Right ventricle myocardium superior (tissue), 1 donor: ENCODE measurements around the gene SPATA2. TPM values are rescaled to one million over a fixed set of nuclear protein-coding genes. Genes with fewer than 3 reads are reported as not detected.
"Not testable (repeated sequence)": the region's sequence is repeated elsewhere in the genome, so short reads cannot be mapped to it uniquely, and the experiment has no call there.

Experiments
- ATAC-seq: fragments of 200-7000 bp; cut with Tn5 transposase; one replicate; pipeline ENCODE4 v1.9.1; 2020; ENCODE audit warnings: mild to moderate bottlenecking; ENCODE audit not compliant: poor library complexity
- DNase-seq: peaks from one replicate; pipeline ENCODE4 v3.0.0-alpha.2; 2020
- intact Hi-C: fragments of 100-400 bp; cut with DNase I; formaldehyde crosslinking; loops from one replicate; pipeline ENCODE4 v1.11.2; 2022
- total RNA-seq: library from RNA; stranded (reverse); fragmentation: NEBNext Ultra II Directional; extraction: Animal tissue kit (Norgen Biotek cat#: 25700); gene quantifications from one replicate; pipeline ENCODE4 v1.2.1, GENCODE V29; 2021
- donor health status: DM: no; HTN: yes; CAD: no; lungs with severe emphysema.

Gene SPATA2
- total RNA-seq, 1 donor from 2014 or later: 7.9 TPM

DNA sequence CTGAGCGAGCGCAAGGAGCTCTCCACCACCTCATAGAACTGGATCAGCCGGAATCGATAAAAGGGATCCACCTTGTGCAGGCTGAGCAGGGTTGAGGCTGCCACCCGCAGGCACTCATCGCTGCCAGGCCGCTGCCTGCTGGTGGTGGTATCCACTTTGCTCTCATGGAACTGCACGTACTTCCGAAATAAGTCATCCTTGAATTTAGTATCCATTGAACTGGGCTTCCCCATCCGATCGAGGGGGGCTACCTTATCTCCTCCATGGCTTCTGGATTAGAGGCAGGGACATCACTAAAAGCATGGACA, 7.1 kb downstream of the SPATA2 start:
- ATAC-seq: no peak
- intact Hi-C loops: no loop called here
- DNase-seq: no peak

- intact Hi-C loops: no loop called here
- DNase-seq: no peak
- peak; percentile 28 for ATAC-seq
Measured at GRCh38 chr20:49907405-49908257, 7.7 kb downstream of the SPATA2 start.

DNA sequence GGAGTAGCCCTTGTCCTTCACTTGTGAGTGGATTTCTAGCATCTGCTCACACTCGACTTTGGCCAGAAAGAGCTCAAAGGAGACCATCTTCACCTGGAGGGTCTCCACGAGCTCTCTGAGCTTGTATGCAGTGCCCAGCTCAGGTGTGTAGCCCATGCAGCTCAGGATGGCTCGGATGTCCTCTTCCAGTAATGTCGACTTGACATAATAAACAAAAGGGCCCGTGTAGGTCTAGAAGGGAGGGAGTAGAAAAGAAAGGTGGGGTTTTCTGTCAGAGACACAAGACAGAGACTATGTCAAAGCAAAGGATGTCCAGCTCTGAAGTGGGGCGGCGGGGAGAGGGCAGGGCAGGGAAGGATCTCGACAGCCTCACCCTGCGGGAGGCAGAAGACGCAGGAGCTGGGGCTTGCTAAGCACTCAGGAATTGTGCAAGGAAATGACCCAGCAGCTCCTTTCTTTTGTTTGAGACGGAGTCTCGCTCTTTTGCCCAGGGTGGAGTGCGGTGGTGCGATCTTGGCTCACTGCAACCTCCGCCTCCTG, 8.6 kb downstream of the SPATA2 start:
- intact Hi-C loops: no loop called here
- DNase-seq (no peak), ATAC-seq (no peak)

- DNase-seq: no peak
- ATAC-seq: no peak
- intact Hi-C loops: no loop called here
Measured at GRCh38 chr20:49906101-49906604, 9.2 kb downstream of the SPATA2 start.

- DNase-seq (no peak), ATAC-seq (no peak)
- intact Hi-C loops: no loop called here
Measured at GRCh38 chr20:49905415-49906091, 9.8 kb downstream of the SPATA2 start.

DNA sequence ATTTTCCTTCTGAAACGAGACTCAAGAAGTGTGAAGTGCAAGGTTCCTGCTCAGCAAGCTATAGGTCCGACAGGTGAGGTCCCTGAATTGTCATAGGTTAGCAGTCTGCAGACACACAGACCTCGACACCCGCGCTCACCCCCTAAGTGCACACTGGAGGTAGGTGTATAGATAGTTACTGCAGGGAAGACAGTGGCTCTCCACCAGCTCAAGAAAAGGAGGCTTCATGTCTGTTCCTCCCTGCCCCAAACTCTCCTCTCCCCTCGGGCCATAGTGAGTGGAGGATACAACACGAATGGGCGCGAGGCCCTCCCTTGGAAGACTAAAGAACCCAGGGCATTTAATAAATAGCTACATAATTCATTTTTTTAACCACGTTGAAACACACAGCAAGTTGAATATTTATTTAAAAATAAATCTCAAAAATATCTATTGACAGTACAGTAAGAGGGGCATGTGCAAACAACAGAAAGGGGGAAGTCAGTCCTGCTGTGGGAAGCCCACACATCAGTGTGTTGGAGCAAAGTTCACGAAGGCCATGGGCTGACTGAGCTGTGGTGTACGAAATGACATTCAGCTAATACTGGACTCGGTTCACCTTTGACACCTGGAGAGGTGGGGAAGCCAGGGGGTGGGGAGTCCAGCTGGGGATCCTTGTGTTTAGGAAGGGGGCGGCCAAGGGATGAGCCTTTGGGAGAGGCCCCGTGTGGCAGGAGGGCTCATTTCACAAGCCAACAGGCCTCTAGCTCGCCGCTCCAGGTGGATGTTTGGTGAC, 10.7 kb downstream of the SPATA2 start:
- intact Hi-C loops: no loop called here
- DNase-seq (no peak), ATAC-seq (no peak)

- no peak for DNase-seq
- ATAC-seq: peak; percentile 31
Measured at GRCh38 chr20:49901588-49901987, 13.7 kb downstream of the SPATA2 start.

DNA sequence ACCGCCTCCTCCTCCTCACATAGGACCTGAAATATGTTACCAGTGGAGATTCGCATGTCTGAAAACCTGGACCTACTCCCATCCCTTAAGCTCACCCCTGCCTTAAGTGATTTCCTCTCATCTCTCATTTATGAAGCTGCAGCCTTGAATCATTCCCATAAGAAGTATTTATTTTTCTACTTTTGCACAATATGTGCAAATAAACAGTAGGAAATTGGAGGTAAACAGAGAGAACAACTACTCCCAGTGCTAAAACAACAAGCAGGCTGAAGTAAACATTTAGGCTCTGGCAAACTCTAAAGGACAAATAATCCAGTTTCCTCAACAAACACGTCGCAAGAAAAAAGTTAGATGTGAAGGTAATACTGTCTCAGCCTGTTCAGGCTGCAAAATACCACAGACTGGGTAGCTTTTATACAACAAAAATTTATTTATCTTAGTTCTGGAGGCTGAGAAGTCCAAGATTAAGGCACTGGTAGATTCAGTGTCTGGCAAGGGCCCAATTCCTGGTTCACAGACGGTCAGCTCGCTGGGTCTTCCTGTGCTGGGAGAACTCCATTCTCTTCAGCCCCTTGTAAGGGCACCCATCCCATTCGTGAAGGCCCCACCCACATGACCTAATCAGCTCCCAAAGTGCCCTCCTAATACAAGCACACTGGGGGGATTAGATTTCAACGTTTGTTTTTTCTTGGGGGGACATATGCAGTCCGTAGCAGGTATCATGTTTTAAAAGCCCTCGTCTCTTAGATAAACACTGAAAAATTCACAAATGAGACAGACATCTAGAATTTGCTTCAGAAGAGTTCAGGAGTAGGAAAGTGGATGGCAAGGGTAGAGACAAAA, 15.6 kb downstream of the SPATA2 start:
- no peak for ATAC-seq
- intact Hi-C loops: no loop called here
- DNase-seq: no peak

More at GRCh38 chr20:49901588-49901987, 13.7 kb downstream of the SPATA2 start:
- intact Hi-C loops: no loop called here

GRCh38 chr20:49896204-49896603, 19.1 kb downstream of the SPATA2 start:
- DNase-seq: no peak
- ATAC-seq: no peak
- intact Hi-C loops: no loop called here

GRCh38 chr20:49895474-49896093, 19.7 kb downstream of the SPATA2 start:
- DNase-seq, intact Hi-C loops, ATAC-seq: not testable (repeated sequence)

- intact Hi-C loops: loop anchor here (5.0 kb wide), 1 partner anchor 282 kb away; no protein-coding TSS in a partner anchor
- no peak for DNase-seq
- no peak for ATAC-seq
Measured at GRCh38 chr20:49894073-49894470, 21.3 kb downstream of the SPATA2 start.

DNA sequence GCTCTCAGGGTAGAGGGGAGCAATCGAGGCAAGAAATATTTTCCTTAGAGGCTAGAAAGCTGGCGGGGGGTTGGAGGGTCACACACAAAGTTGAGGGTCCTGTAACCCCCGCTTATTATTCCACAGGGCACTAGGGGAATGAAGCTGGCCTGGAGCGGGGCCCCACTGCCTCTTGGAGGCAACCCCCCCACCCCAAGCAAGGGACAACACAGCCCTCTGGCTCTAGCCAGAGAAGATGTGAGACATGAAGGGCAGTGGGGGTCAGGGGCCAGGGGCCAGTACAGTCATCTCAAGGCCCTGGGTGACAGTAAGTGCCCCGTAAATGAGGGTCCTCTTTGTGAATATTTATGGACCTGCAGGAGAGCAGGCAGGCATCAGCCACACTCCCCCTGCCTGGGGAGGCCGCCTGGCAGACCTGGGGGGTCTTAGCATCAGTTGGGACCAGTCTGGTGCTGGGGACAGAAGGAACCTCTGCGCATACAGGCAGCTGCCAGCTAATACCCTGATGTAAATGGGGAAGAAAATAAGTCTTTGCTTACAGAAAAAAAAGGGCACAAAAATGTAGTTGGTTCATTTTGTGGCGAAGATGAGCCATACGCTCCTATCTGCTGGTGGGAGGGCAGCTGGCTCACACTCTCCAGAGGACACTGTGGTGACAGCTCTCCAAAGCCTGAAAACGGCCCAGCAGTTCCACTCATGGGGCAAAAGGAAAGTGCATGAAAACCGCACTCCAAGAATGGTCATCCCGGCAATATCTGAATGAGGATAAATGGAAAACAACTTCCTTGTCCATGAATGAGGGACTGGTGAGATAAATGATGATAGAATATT, 21.9 kb downstream of the SPATA2 start:
- ATAC-seq: peak; percentile 55
- intact Hi-C loops: loop anchor here (5.0 kb wide), 1 partner anchor 281 kb away; no protein-coding TSS in a partner anchor
- peak; percentile 27 for DNase-seq

GRCh38 chr20:49892817-49893216, 22.5 kb downstream of the SPATA2 start:
- ATAC-seq: peak; percentile 87
- peak; percentile 69 for DNase-seq
- intact Hi-C loops: loop anchor here (5.0 kb wide), 1 partner anchor 281 kb away; no protein-coding TSS in a partner anchor

DNA sequence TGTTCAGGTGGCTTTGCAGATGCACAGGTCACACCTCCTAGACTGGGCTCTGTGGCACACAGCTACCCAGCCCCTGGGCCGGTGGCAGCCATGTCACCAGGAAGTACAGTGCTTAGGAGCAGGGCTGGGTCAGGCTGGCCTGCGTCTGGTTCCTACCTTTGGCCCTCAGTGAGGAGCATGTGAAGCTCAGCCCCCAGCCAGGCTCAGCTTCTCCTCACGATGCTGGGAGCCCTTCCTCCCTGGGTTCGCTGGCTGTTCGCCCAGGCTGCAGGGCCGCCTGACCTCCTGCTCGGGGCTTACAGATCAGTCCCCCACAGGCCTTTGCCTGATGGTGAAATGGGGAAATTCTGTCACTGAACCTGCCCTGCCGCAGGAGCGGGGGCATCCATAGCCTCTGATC, 23.1 kb downstream of the SPATA2 start:
- DNase-seq (no peak), ATAC-seq (peak; percentile 4)
- intact Hi-C loops: loop anchor here (5.0 kb wide), 1 partner anchor 280 kb away; no protein-coding TSS in a partner anchor

- ATAC-seq (no peak), DNase-seq (no peak)
- intact Hi-C loops: loop anchor here (5.0 kb wide), 1 partner anchor 279 kb away; no protein-coding TSS in a partner anchor
Measured at GRCh38 chr20:49891476-49892110, 23.7 kb downstream of the SPATA2 start.
